ENCODE measurements around the gene CARHSP1. TPM values are rescaled to one million over a fixed set of nuclear protein-coding genes. Genes with fewer than 3 reads are reported as not detected.

Gene CARHSP1
- total and polyA plus RNA-seq, 4 donors, result 68.4 to 148 (median 102) TPM

DNA sequence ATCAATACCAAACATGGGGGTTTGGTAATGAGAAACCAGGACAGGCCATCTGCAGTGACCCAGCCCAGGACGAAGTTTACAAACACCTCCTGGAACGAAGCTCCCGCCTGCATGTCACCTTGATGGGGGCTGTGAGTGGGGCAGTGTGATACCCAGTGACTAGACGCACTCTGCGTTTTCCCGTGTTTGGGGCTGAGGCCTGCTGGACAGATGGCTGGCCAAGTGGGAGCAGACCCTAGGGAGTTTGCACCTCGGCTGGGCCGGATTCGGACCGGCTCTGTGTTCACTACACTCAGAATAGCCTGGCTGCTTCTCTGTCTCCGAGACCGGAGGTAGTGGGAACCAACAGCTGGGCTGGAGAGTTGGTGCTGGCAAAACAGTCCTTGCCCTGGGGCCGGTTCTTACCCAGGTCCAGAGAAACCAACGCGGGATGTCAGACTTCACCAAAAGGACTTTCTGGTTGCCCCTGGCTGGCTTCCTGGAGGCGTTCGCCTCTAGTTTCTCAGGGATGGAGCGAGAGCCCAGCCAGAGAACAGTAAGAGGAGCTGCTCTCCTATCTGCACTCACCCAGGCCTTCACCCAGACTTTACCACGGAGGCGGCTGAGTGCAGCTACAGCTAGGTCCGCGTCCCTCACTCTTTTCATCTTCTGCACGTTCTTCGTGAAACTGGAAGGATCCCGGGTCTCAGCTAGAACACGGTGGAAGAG lies 20.4 kb downstream of the CARHSP1 start:
- Histone ChIP-seq H3K4me3 (no peak overlapping the region), H3K27me3 (ENCODE audit: control insufficient read depth in 3 of 3, insufficient read depth in 3 of 3, low read length in 2 of 3) (no peaks in the 10 kb centered on the region), H3K9me3 (ENCODE audit: control insufficient read depth in 4 of 4, insufficient read depth in 3 of 4, low read length in 3 of 4) (no peaks in the 10 kb centered on the region), H3K36me3 (ENCODE audit: control insufficient read depth in 4 of 4, insufficient read depth in 4 of 4, low read length in 4 of 4) (peaks cover 5 to 33% (median 16%) of the 10 kb centered on the region in 4 donors), H3K4me1 (ENCODE audit: control insufficient read depth in 5 of 5, insufficient read depth in 5 of 5, low read length in 5 of 5) (peaks cover 0 to 11% (median 0%) of the 10 kb centered on the region in 5 donors), H3K9ac (ENCODE audit: insufficient read depth in 1 of 2, low read length in 2 of 2) (no peak overlapping the region), H3K27ac (ENCODE audit: low read depth in 1 of 2, low read length in 1 of 2) (no peak overlapping the region)
- TF ChIP-seq, protein P1, sequence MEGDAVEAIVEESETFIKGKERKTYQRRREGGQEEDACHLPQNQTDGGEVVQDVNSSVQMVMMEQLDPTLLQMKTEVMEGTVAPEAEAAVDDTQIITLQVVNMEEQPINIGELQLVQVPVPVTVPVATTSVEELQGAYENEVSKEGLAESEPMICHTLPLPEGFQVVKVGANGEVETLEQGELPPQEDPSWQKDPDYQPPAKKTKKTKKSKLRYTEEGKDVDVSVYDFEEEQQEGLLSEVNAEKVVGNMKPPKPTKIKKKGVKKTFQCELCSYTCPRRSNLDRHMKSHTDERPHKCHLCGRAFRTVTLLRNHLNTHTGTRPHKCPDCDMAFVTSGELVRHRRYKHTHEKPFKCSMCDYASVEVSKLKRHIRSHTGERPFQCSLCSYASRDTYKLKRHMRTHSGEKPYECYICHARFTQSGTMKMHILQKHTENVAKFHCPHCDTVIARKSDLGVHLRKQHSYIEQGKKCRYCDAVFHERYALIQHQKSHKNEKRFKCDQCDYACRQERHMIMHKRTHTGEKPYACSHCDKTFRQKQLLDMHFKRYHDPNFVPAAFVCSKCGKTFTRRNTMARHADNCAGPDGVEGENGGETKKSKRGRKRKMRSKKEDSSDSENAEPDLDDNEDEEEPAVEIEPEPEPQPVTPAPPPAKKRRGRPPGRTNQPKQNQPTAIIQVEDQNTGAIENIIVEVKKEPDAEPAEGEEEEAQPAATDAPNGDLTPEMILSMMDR (IDR thresholded peaks at IDR 0.05; ENCODE audit: control extremely low read depth, extremely low read depth), result no peak
- ATAC-seq (ENCODE audit: insufficient read depth, low FRiP score), result no peak
- DNase-seq, result no peak
- 92 to 96% methylated on average over 26 of the region's 26 CpGs for WGBS, 2 donors

DNA sequence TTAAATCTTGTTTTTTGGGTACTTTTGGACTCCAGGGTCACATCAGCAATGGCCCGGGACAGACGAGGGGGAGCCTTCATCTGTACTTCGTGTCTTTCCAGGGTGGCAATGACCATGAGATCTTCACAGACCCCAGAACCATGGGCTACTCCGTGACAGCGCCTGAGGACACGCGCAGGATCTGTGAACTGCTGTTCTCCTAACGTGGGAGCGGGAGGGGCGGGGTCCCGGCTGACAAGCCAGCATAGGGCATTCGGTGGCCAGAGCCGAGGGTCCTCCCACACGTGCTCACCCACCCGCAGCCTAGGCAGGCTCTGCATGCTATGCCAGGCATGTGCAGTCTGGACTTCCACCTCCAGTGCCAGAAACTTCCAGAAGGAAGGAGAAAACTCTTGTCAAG lies 21.2 kb downstream of the CARHSP1 start:
- DNase-seq (no peak), ATAC-seq (ENCODE audit: insufficient read depth, low FRiP score) (no peak)
- no peak overlapping the region for H3K4me3 ChIP-seq
- H3K4me1 ChIP-seq (ENCODE audit: control insufficient read depth in 5 of 5, insufficient read depth in 5 of 5, low read length in 5 of 5), result peaks cover 0 to 11% (median 0%) of the 10 kb centered on the region in 5 donors
- no peaks in the 10 kb centered on the region for H3K9me3 ChIP-seq (ENCODE audit: control insufficient read depth in 4 of 4, insufficient read depth in 3 of 4, low read length in 3 of 4)
- H3K27ac ChIP-seq (ENCODE audit: low read depth in 1 of 2, low read length in 1 of 2), result no peak overlapping the region
- H3K27me3 ChIP-seq (ENCODE audit: control insufficient read depth in 3 of 3, insufficient read depth in 3 of 3, low read length in 2 of 3), result no peaks in the 10 kb centered on the region
- TF ChIP-seq, protein P1 (IDR thresholded peaks at IDR 0.05; ENCODE audit: control extremely low read depth, extremely low read depth), result no peak
- 93 to 97% methylated on average over 15 of the region's 15 CpGs for WGBS, 2 donors
- peaks cover 5 to 29% (median 12%) of the 10 kb centered on the region in 4 donors for H3K36me3 ChIP-seq (ENCODE audit: control insufficient read depth in 4 of 4, insufficient read depth in 4 of 4, low read length in 4 of 4)
- H3K9ac ChIP-seq (ENCODE audit: insufficient read depth in 1 of 2, low read length in 2 of 2), result no peak overlapping the region

DNA sequence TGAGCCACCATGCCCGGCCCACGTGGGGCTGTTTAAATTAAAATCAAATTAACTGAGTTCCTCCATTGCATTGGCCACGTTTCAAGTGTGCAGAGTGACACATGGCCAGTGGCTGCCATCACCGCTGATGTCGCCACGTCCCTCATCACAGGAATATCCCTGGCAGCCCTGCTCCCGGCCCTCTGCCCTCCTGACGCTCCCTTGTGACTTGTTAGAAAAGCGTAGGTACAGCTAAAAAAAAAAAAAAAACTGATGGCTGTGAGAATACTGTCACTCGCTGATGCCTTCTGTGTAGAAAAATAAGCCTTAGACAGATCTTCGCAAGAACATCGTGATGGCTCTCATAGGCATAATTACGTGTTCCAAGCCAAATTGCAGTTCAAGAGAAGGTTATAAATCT lies 21.7 kb downstream of the CARHSP1 start:
- TF ChIP-seq, protein P1 (IDR thresholded peaks at IDR 0.05; ENCODE audit: control extremely low read depth, extremely low read depth), result no peak
- Histone ChIP-seq H3K36me3 (ENCODE audit: control insufficient read depth in 4 of 4, insufficient read depth in 4 of 4, low read length in 4 of 4) (peaks cover 5 to 27% (median 12%) of the 10 kb centered on the region in 4 donors), H3K4me3 (no peak overlapping the region), H3K9me3 (ENCODE audit: control insufficient read depth in 4 of 4, insufficient read depth in 3 of 4, low read length in 3 of 4) (no peaks in the 10 kb centered on the region), H3K27me3 (ENCODE audit: control insufficient read depth in 3 of 3, insufficient read depth in 3 of 3, low read length in 2 of 3) (no peaks in the 10 kb centered on the region), H3K4me1 (ENCODE audit: control insufficient read depth in 5 of 5, insufficient read depth in 5 of 5, low read length in 5 of 5) (peaks cover 0 to 11% (median 0%) of the 10 kb centered on the region in 5 donors), H3K9ac (ENCODE audit: insufficient read depth in 1 of 2, low read length in 2 of 2) (no peak overlapping the region), H3K27ac (ENCODE audit: low read depth in 1 of 2, low read length in 1 of 2) (no peak overlapping the region)
- no peak for DNase-seq
- ATAC-seq (ENCODE audit: insufficient read depth, low FRiP score), result no peak
- 80 to 89% methylated on average over 13 of the region's 13 CpGs for WGBS, 2 donors

All from lung (tissue), 12 donors.